Measurements from ENCODE around the gene CST11.
"Not testable (repeated sequence)": the region's sequence is repeated elsewhere in the genome, so short reads cannot be mapped to it uniquely, and the experiment has no call there.

DNA sequence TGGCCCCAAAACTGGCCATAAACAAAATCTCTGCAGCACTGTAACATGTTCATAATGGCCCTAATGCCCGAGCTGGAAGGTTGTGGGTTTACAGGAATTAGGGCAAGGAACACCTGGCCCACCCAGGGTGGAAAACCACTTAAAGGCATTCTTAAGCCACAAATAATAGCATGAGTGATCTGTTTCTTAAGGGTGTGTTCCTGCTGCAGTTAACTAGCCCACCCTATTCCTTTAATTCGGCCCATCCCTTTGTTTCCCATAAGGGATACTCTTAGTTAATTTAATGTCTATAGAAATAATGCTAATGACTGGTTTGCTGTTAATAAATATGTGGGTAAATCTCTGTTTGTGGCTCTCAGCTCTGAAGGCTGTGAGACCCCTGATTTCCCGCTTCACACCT lies 14.3 kb upstream of the CST11 start:
- TF ChIP-seq, protein P1, sequence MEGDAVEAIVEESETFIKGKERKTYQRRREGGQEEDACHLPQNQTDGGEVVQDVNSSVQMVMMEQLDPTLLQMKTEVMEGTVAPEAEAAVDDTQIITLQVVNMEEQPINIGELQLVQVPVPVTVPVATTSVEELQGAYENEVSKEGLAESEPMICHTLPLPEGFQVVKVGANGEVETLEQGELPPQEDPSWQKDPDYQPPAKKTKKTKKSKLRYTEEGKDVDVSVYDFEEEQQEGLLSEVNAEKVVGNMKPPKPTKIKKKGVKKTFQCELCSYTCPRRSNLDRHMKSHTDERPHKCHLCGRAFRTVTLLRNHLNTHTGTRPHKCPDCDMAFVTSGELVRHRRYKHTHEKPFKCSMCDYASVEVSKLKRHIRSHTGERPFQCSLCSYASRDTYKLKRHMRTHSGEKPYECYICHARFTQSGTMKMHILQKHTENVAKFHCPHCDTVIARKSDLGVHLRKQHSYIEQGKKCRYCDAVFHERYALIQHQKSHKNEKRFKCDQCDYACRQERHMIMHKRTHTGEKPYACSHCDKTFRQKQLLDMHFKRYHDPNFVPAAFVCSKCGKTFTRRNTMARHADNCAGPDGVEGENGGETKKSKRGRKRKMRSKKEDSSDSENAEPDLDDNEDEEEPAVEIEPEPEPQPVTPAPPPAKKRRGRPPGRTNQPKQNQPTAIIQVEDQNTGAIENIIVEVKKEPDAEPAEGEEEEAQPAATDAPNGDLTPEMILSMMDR (IDR thresholded peaks at IDR 0.05), result not testable (repeated sequence)
- TF ChIP-seq POLR2A (IDR thresholded peaks at IDR 0.05), result not testable (repeated sequence)

All from lower leg skin (tissue), 3 donors.